GM12878 (cell line): Measurements from ENCODE around the gene MGST1. TPM values are rescaled to one million over a fixed set of nuclear protein-coding genes. Genes with fewer than 3 reads are reported as not detected.

Experiments used
- ATAC-seq: fragments of 200-7000 bp; cut with Tn5 transposase; 3 replicates; pipeline ENCODE4 v1.9.1; 2020; ENCODE audit warnings: mild to moderate bottlenecking, moderate library complexity
- BruUV-seq: library from RNA; stranded (reverse); fragments of 400-500 nt; replicated peaks from 2 replicates; lab custom pipeline; 2021; lab: Mats Ljungman, UMichigan
- CTCF ChIA-PET: fragments of 300-600 bp; sonication (Branson Sonifier 250); formaldehyde crosslinking; extraction: SDS; loops from one replicate; lab custom pipeline; 2021; ENCODE audit warnings: inconsistent platforms; lab: Yijun Ruan, JAX
- POLR2A ChIA-PET: fragments of 350-600 bp; formaldehyde crosslinking; extraction: SDS; loops from one replicate; lab custom pipeline; 2021; ENCODE audit warnings: inconsistent platforms; lab: Charles Lee
- RAD21 ChIA-PET: fragments of 300-600 bp; sonication (Branson Sonifier 250); formaldehyde crosslinking; loops from one replicate; lab custom pipeline; 2023; ENCODE audit warnings: antibody characterized with exemption; ENCODE audit not compliant: unreplicated experiment; lab: Charles Lee
- SMC1A ChIA-PET: fragments of 300-600 bp; sonication (Branson Sonifier 250); formaldehyde crosslinking; loops from one replicate; lab custom pipeline; 2023; ENCODE audit not compliant: unreplicated experiment, uncharacterized antibody; lab: Charles Lee
- DNase-seq: peaks from one replicate; pipeline ENCODE4 v3.0.0-alpha.2; 2011; ENCODE audit warnings: low read depth, low spot score
- FAIRE-seq: peaks from 3 replicates; lab custom pipeline; 2011; peaks lifted over from hg19 to GRCh38; lab: Jason Lieb, UNC
- H2AFZ ChIP-seq: 2 replicates; pipeline ENCODE4 v1.6.0; 2011; ENCODE audit warnings: low read depth, low read length, control low read depth; ENCODE audit not compliant: control insufficient read depth
- H3K27ac ChIP-seq: 2 replicates; pipeline ENCODE4 v1.5.1; 2011; ENCODE audit warnings: control low read depth; ENCODE audit not compliant: control insufficient read depth, insufficient read depth
- H3K27me3 ChIP-seq, 2 experiments: replicated peaks in 1 of 2; 2 replicates each; pipeline versions ENCODE4 v1.6.0 to v1.6.1; 2011; ENCODE audit warnings: low read length in 1 of 2; ENCODE audit not compliant: control insufficient read depth in 2 of 2, insufficient read depth in 2 of 2
- H3K36me3 ChIP-seq, 2 experiments: 2 replicates each; pipeline ENCODE4 v1.5.1; 2011; ENCODE audit warnings: low read length in 1 of 2; ENCODE audit not compliant: control insufficient read depth in 2 of 2, insufficient read depth in 2 of 2
- H3K4me1 ChIP-seq: 2 replicates; pipeline ENCODE4 v1.6.1; 2011; ENCODE audit warnings: mild to moderate bottlenecking, low read length, moderate library complexity, mixed read lengths; ENCODE audit not compliant: control insufficient read depth, insufficient read depth
- H3K4me2 ChIP-seq: 2 replicates; pipeline ENCODE4 v1.6.0; 2011; ENCODE audit warnings: control low read depth; ENCODE audit not compliant: control insufficient read depth, insufficient read depth
- H3K4me3 ChIP-seq: fragments of 200-600 bp; sonication (generic); 2 replicates; pipeline ENCODE4 v1.5.1; 2016
- H3K79me2 ChIP-seq: 2 replicates; pipeline ENCODE4 v1.6.0; 2011; ENCODE audit warnings: low read length; ENCODE audit not compliant: control insufficient read depth, insufficient read depth
- H3K9ac ChIP-seq: 2 replicates; pipeline ENCODE4 v1.8.0; 2011; ENCODE audit warnings: low read length, control low read depth, mixed read lengths; ENCODE audit not compliant: control insufficient read depth, insufficient read depth
- H3K9me3 ChIP-seq: replicated peaks from 3 replicates; pipeline ENCODE4 v1.5.1; 2011; ENCODE audit warnings: mild to moderate bottlenecking, low read length; ENCODE audit not compliant: control insufficient read depth, insufficient read depth
- H4K20me1 ChIP-seq: 2 replicates; pipeline ENCODE4 v1.6.0; 2011; ENCODE audit not compliant: control insufficient read depth, insufficient read depth
- CHD1 ChIP-seq: IDR thresholded peaks from 2 replicates; pipeline ENCODE4 v1.6.1; 2012; ENCODE audit warnings: low read depth, low read length, improper control_type of control experiment
- MYB ChIP-seq: fragments of 150-350 bp; IDR thresholded peaks from 2 replicates; pipeline ENCODE4 v1.6.1; 2014; ENCODE audit warnings: mild to moderate bottlenecking, low read depth, low read length, borderline replicate concordance
- NFXL1 ChIP-seq: fragments of 450-650 bp; IDR thresholded peaks from 2 replicates; pipeline ENCODE4 v1.6.1; 2017; ENCODE audit warnings: antibody characterized with exemption, mild to moderate bottlenecking, borderline replicate concordance
- WGBS: methylation state at CpG from one replicate; pipeline ENCODE4 v1.1.6; 2016; ENCODE audit warnings: low lambda C conversion rate; ENCODE audit not compliant: insufficient replicate concordance, insufficient coverage; ENCODE audit errors: missing lambda C conversion rate; 5-methylcytosine and 5-hydroxymethylcytosine counted together
- in situ Hi-C: fragments of 300-500 bp; cut with MboI; formaldehyde crosslinking; loops from 9 replicates; pipeline ENCODE4 v1.14.3; 2018; ENCODE audit warnings: mixed read lengths
- intact Hi-C: fragments of 100-400 bp; cut with micrococcal nuclease; formaldehyde crosslinking; loops from one replicate; pipeline ENCODE4 v1.14.2; 2022; ENCODE audit not compliant: unreplicated experiment
- polyA plus RNA-seq, 11 experiments: library from polyadenylated mRNA; depleted of rRNA in 4 of 11; unstranded in 6 of 11; stranded (reverse) in 5 of 11; fragments of >200 nt; fragmentation: Nextera tagmentation in 4 of 11; fragmentation: Illumina TruSeq in 1 of 11; extraction: Ambion mirVana in 4 of 11; extraction: Trizol in 1 of 11; gene quantifications; 1 replicate in 1 of 11; 2 replicates in 10 of 11; pipeline versions ENCODE4 v1.2.1 to v1.2.3, GENCODE V29; 2011 to 2016; ENCODE audit warnings: inconsistent platforms in 2 of 11, missing spikeins in 2 of 11, low read depth in 1 of 11
- total RNA-seq, 4 experiments: library from RNA; depleted of rRNA in 3 of 4; stranded (reverse); fragments of >200 nt in 3 of 4; fragmentation: Illumina TruSeq in 1 of 4; extraction: Trizol in 1 of 4; gene quantifications; 2 replicates each; pipeline versions ENCODE4 v1.2.1 to v1.2.3, GENCODE V29; 2013 to 2021
- TF ChIP-seq, protein P1 (sequence below): fragments of 150-350 bp; IDR thresholded peaks from 2 replicates; pipeline ENCODE4 v1.6.1; 2014; ENCODE audit warnings: mild to moderate bottlenecking, low read depth, low read length
- TF ChIP-seq, protein P2 (sequence below): IDR thresholded peaks from 2 replicates; pipeline ENCODE4 v1.6.1; 2012; ENCODE audit warnings: low read depth, low read length, improper control_type of control experiment
- TF ChIP-seq, protein P3 (sequence below): IDR thresholded peaks from 2 replicates; pipeline ENCODE4 v1.6.1; 2012; ENCODE audit warnings: mild to moderate bottlenecking, low read depth, low read length

Gene MGST1
- total and polyA plus RNA-seq, 10 of the 15 experiments (the other 5 are each of a cell fraction or from before 2014, with no cell fraction given), result 22.5 to 237 (median 172) TPM

DNA sequence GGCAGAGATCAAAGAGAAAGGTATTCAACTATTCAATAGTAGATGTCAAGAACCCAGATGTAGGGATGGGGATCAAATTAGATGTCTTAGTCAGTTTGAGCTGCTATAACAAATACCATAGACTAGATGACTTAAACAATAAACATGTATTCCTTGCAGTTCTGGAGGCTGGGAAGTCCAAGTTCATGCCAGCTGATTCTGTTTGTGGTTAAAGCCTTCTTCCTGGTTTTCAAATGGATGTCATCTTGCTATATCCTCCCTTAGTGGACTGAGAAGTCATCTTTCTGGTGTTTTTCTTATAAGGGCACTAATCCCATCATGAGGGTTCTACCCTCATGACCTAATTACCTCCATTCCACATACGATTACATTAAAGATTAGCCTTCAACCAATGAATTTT, 19.5 kb upstream of the MGST1 start (continued):
- TF ChIP-seq, protein P1, sequence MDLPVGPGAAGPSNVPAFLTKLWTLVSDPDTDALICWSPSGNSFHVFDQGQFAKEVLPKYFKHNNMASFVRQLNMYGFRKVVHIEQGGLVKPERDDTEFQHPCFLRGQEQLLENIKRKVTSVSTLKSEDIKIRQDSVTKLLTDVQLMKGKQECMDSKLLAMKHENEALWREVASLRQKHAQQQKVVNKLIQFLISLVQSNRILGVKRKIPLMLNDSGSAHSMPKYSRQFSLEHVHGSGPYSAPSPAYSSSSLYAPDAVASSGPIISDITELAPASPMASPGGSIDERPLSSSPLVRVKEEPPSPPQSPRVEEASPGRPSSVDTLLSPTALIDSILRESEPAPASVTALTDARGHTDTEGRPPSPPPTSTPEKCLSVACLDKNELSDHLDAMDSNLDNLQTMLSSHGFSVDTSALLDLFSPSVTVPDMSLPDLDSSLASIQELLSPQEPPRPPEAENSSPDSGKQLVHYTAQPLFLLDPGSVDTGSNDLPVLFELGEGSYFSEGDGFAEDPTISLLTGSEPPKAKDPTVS, result no peak

DNA sequence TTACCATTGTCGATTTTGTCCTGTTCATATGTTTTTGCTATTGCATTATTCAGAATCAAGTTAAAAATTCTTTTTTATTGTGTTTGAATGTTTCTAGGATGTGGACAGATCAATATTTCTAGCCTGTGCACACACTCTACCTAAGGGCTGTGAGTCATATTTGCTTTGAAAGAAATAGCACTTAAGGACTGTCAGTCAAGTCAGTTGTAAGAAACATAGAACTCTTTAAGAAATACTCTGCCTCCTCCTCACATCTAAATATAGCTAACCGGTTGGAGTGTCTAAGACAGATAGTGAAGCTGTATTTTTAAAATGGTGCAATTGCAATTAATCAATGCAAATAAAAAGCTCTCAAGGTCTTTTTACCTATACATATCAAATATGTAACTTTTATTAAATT, 17.9 kb upstream of the MGST1 start:
- Histone ChIP-seq H3K36me3 (no peaks in the 10 kb centered on the region), H3K4me1 (no peaks in the 10 kb centered on the region), H3K9me3 (no peaks in the 10 kb centered on the region; the same call in 2 of the 3 replicates), H3K9ac (no peak overlapping the region), H4K20me1 (no peaks in the 10 kb centered on the region), H3K79me2 (no peaks in the 10 kb centered on the region), H3K4me2 (no peak overlapping the region), H3K4me3 (no peak overlapping the region), H3K27me3 (no peaks in the 10 kb centered on the region), H3K27ac (no peak overlapping the region), H2AFZ (no peak overlapping the region)
- in situ Hi-C loops (no loop called here), intact Hi-C loops (no loop called here)
- ChIA-PET CTCF (interaction anchor here (0.7 to 1.8 kb wide), 3 partner anchors 10 to 31 kb away, joined by 3 to 5 read pairs (median 3); no protein-coding TSS in a partner anchor), POLR2A (no interaction called here), RAD21 (no interaction called here), SMC1A (interaction anchor here (1.8 to 3.0 kb wide), 3 partner anchors 9 to 22 kb away, joined by 4 to 12 read pairs (median 5); no protein-coding TSS in a partner anchor)
- TF ChIP-seq, protein P2, sequence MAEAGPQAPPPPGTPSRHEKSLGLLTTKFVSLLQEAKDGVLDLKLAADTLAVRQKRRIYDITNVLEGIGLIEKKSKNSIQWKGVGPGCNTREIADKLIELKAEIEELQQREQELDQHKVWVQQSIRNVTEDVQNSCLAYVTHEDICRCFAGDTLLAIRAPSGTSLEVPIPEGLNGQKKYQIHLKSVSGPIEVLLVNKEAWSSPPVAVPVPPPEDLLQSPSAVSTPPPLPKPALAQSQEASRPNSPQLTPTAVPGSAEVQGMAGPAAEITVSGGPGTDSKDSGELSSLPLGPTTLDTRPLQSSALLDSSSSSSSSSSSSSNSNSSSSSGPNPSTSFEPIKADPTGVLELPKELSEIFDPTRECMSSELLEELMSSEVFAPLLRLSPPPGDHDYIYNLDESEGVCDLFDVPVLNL, result no peak
- no peak for TF ChIP-seq CHD1
- no peak for TF ChIP-seq NFXL1
- TF ChIP-seq MYB, result no peak
- TF ChIP-seq, protein P3, sequence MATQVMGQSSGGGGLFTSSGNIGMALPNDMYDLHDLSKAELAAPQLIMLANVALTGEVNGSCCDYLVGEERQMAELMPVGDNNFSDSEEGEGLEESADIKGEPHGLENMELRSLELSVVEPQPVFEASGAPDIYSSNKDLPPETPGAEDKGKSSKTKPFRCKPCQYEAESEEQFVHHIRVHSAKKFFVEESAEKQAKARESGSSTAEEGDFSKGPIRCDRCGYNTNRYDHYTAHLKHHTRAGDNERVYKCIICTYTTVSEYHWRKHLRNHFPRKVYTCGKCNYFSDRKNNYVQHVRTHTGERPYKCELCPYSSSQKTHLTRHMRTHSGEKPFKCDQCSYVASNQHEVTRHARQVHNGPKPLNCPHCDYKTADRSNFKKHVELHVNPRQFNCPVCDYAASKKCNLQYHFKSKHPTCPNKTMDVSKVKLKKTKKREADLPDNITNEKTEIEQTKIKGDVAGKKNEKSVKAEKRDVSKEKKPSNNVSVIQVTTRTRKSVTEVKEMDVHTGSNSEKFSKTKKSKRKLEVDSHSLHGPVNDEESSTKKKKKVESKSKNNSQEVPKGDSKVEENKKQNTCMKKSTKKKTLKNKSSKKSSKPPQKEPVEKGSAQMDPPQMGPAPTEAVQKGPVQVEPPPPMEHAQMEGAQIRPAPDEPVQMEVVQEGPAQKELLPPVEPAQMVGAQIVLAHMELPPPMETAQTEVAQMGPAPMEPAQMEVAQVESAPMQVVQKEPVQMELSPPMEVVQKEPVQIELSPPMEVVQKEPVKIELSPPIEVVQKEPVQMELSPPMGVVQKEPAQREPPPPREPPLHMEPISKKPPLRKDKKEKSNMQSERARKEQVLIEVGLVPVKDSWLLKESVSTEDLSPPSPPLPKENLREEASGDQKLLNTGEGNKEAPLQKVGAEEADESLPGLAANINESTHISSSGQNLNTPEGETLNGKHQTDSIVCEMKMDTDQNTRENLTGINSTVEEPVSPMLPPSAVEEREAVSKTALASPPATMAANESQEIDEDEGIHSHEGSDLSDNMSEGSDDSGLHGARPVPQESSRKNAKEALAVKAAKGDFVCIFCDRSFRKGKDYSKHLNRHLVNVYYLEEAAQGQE, result no peak
- 47% methylated on average over 2 of the region's 2 CpGs for WGBS
- FAIRE-seq (no peak), ATAC-seq (no peak), DNase-seq (no peak)
- no TSS peak for BruUV-seq
